Smooth muscle cell (in vitro differentiated cells): Measurements from ENCODE around the gene RAD18. TPM values are rescaled to one million over a fixed set of nuclear protein-coding genes. Genes with fewer than 3 reads are reported as not detected.

Experiments
- DNase-seq: peaks from one replicate; lab custom pipeline; 2025; ENCODE audit not compliant: unreplicated experiment; lab: John Stamatoyannopoulos, UW
- H2AFZ ChIP-seq: fragments of 200-600 bp; sonication (generic); 2 replicates; pipeline ENCODE4 v1.6.0; 2016; ENCODE audit warnings: antibody characterized with exemption, low read depth, mild to moderate bottlenecking
- H3F3A ChIP-seq: fragments of 200-600 bp; sonication (generic); 2 replicates; pipeline ENCODE4 v1.6.0; 2017; ENCODE audit warnings: antibody characterized with exemption, low read depth
- H3K27ac ChIP-seq: fragments of 200-600 bp; sonication (generic); 2 replicates; pipeline ENCODE4 v1.5.1; 2016; ENCODE audit warnings: low read depth, mild to moderate bottlenecking
- H3K27me3 ChIP-seq: fragments of 200-600 bp; sonication (generic); 2 replicates; pipeline ENCODE4 v1.6.1; 2016; ENCODE audit warnings: low read depth, mild to moderate bottlenecking
- H3K36me3 ChIP-seq: fragments of 200-600 bp; sonication (generic); 2 replicates; pipeline ENCODE4 v1.5.1; 2016; ENCODE audit warnings: low read depth
- H3K4me1 ChIP-seq: fragments of 200-600 bp; sonication (generic); 2 replicates; pipeline ENCODE4 v1.5.1; 2016; ENCODE audit warnings: low read depth
- H3K4me2 ChIP-seq: fragments of 200-600 bp; sonication (generic); 2 replicates; pipeline ENCODE4 v1.6.0; 2016; ENCODE audit warnings: mild to moderate bottlenecking
- H3K4me3 ChIP-seq: fragments of 200-600 bp; sonication (generic); 2 replicates; pipeline ENCODE4 v1.5.1; 2016; ENCODE audit warnings: mild to moderate bottlenecking
- H3K79me2 ChIP-seq: fragments of 200-600 bp; sonication (generic); 2 replicates; pipeline ENCODE4 v1.6.0; 2016; ENCODE audit warnings: low read depth, mild to moderate bottlenecking
- H3K9ac ChIP-seq: fragments of 200-600 bp; sonication (generic); 2 replicates; pipeline ENCODE4 v1.6.0; 2016; ENCODE audit warnings: low read depth
- H3K9me3 ChIP-seq: fragments of 200-600 bp; sonication (generic); replicated peaks from 2 replicates; pipeline ENCODE4 v1.5.1; 2016; ENCODE audit warnings: low read depth
- H4K20me1 ChIP-seq: fragments of 200-600 bp; sonication (generic); 2 replicates; pipeline ENCODE4 v1.6.0; 2016; ENCODE audit warnings: low read depth
- WGBS: methylation state at CpG from one replicate; pipeline ENCODE4 v1.1.7; 2016; ENCODE audit warnings: low lambda C conversion rate; 5-methylcytosine and 5-hydroxymethylcytosine counted together
- polyA plus RNA-seq: library from polyadenylated mRNA; unstranded; fragments of >200 nt; fragmentation: Nextera tagmentation; extraction: Ambion mirVana; gene quantifications from 2 replicates; pipeline ENCODE4 v1.2.1, GENCODE V29; 2016
- total RNA-seq: library from RNA; depleted of rRNA; stranded (reverse); fragments of >200 nt; gene quantifications from 2 replicates; pipeline ENCODE4 v1.2.3, GENCODE V29; 2014
- TF ChIP-seq, protein P1 (sequence below): fragments of 200-600 bp; sonication (generic); IDR thresholded peaks from 2 replicates; pipeline ENCODE4 v1.5.1; 2017; ENCODE audit warnings: borderline replicate concordance, mild to moderate bottlenecking, antibody characterized with exemption; ENCODE audit not compliant: insufficient read depth, poor library complexity, severe bottlenecking

The RAD18 gene
- total and polyA plus RNA-seq, 2 experiments from 2014 or later: 8.9 to 16.0 TPM

GRCh38 chr3:8857720-8858367 lies 105.4 kb downstream of the RAD18 start:
- no peak overlapping the region for H3K4me2 ChIP-seq
- no peaks in the 10 kb centered on the region for H3F3A ChIP-seq
- no peaks in the 10 kb centered on the region for H3K36me3 ChIP-seq
- peaks cover under 1% of the 10 kb centered on the region for H3K4me1 ChIP-seq
- no peaks in the 10 kb centered on the region for H3K79me2 ChIP-seq
- no peak overlapping the region for H3K9ac ChIP-seq
- no peaks in the 10 kb centered on the region for H3K9me3 ChIP-seq
- 97% methylated on average over 8 of the region's 8 CpGs for WGBS
- no peak for DNase-seq
- TF ChIP-seq, protein P1, sequence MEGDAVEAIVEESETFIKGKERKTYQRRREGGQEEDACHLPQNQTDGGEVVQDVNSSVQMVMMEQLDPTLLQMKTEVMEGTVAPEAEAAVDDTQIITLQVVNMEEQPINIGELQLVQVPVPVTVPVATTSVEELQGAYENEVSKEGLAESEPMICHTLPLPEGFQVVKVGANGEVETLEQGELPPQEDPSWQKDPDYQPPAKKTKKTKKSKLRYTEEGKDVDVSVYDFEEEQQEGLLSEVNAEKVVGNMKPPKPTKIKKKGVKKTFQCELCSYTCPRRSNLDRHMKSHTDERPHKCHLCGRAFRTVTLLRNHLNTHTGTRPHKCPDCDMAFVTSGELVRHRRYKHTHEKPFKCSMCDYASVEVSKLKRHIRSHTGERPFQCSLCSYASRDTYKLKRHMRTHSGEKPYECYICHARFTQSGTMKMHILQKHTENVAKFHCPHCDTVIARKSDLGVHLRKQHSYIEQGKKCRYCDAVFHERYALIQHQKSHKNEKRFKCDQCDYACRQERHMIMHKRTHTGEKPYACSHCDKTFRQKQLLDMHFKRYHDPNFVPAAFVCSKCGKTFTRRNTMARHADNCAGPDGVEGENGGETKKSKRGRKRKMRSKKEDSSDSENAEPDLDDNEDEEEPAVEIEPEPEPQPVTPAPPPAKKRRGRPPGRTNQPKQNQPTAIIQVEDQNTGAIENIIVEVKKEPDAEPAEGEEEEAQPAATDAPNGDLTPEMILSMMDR: no peak
- no peaks in the 10 kb centered on the region for H3K27me3 ChIP-seq
- H3K4me3 ChIP-seq: no peak overlapping the region
- no peak overlapping the region for H3K27ac ChIP-seq
- H2AFZ ChIP-seq: no peak overlapping the region
- no peaks in the 10 kb centered on the region for H4K20me1 ChIP-seq

DNA sequence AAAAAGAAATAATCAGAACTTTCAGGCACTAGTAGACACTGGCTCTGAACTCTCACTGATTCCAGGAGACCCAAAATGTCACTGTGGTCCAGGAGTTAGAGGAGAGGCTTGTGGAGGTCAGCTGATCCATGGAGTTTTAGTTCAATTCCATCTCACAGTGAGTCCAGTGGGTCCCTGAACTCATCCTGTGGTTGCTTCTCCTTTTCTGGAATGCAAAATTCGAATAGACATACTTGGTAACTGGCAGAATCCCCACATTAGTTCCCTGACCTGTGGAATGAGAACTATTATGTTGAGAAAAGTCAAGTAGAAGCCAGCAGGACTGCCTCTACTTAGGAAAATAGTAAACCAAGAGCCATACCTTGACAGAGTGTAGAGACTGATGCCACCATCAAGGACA lies 106.6 kb downstream of the RAD18 start:
- Histone ChIP-seq H3K4me3 (no peak overlapping the region), H3F3A (no peaks in the 10 kb centered on the region), H3K27me3 (no peaks in the 10 kb centered on the region), H3K4me2 (no peak overlapping the region), H2AFZ (no peak overlapping the region), H3K27ac (no peak overlapping the region), H3K4me1 (peaks cover 10% of the 10 kb centered on the region), H3K9me3 (no peaks in the 10 kb centered on the region), H3K9ac (no peak overlapping the region), H3K36me3 (no peaks in the 10 kb centered on the region), H4K20me1 (no peaks in the 10 kb centered on the region), H3K79me2 (no peaks in the 10 kb centered on the region)
- TF ChIP-seq, protein P1: no peak
- 81% methylated on average over 1 of the region's 1 CpG for WGBS
- no peak for DNase-seq

DNA sequence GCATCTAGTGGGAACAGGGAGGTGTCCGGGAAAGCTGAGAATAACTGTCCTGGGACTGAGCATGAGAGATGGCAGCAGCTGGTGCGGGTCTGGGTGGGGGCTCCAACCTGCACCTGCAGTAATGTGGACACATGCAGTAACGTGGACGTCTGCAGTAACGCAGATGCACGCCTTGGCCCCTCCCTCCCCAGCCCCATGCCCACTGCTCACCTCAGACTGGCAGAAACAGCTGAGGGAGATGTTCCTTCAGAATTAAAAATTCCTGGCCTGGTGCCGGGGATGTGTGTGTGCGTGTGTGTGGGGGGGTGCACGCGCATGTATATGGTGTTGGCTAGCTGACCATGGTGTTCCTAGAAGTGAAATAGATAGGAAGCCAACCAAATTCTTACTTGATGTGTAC lies 107.2 kb downstream of the RAD18 start:
- Histone ChIP-seq H3K27ac (no peak overlapping the region), H3K9me3 (no peaks in the 10 kb centered on the region), H3K4me1 (peaks cover 10% of the 10 kb centered on the region), H3F3A (no peaks in the 10 kb centered on the region), H3K4me3 (no peak overlapping the region), H3K79me2 (no peaks in the 10 kb centered on the region), H3K4me2 (no peak overlapping the region), H2AFZ (no peak overlapping the region), H3K27me3 (no peaks in the 10 kb centered on the region), H3K9ac (no peak overlapping the region), H3K36me3 (no peaks in the 10 kb centered on the region), H4K20me1 (no peaks in the 10 kb centered on the region)
- 97% methylated on average over 10 of the region's 10 CpGs for WGBS
- no peak for DNase-seq
- TF ChIP-seq, protein P1: no peak

- TF ChIP-seq, protein P1: no peak
- Histone ChIP-seq H3K79me2 (no peaks in the 10 kb centered on the region), H3K9ac (no peak overlapping the region), H3K27ac (no peak overlapping the region), H3F3A (no peaks in the 10 kb centered on the region), H2AFZ (no peak overlapping the region), H3K4me1 (peaks cover 10% of the 10 kb centered on the region), H3K36me3 (no peaks in the 10 kb centered on the region), H3K27me3 (no peaks in the 10 kb centered on the region), H4K20me1 (no peaks in the 10 kb centered on the region), H3K9me3 (no peaks in the 10 kb centered on the region), H3K4me2 (no peak overlapping the region), H3K4me3 (no peak overlapping the region)
- WGBS: 90% methylated on average over 4 of the region's 4 CpGs
- no peak for DNase-seq
Observed at GRCh38 chr3:8854656-8855055, 108.6 kb downstream of the RAD18 start.
